ENCODE data around the gene CACNA2D3.

Gene CACNA2D3

DNA sequence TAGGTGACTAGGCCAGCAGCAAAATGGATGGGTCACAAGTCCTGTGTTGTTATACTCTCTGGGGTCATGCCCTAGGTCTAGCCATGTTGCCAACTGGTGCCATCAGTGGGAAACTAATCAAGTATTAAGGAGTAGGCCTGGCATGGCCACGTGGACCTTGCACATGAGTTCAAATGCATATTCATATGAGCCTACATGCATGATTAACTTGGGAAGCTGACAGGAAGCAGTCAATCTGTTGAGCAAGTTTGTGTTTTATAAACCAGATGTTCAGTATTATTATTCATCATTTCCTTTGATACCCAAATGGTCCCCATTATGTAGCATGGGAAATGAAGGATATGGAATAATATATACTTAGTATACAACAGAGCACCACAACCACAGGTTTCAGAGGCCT, 710.5 kb downstream of the CACNA2D3 start:
- DNase-seq, result no peak

DNA sequence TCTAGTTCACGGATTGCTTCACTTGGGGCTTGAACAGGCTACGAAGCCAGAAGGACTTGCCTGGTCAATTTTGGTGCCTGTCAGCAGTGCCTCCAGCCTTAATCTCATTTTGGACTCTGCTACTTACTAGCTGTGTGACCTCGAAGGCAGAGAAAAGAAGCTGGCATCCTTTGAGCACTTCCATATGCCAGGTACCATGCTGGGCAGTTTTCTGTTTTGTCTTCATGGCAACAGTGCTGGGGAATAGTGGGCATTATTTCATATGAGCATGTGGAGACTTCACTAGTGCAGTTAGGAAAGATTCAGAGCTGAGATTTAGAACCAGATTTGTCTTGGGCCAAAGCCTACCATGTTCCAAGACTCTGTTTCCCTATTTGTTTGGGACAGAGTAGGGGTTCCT, 713.3 kb downstream of the CACNA2D3 start:
- peak in 3 of 58 donors; percentile 8 to 21 (median 11) for DNase-seq

DNA sequence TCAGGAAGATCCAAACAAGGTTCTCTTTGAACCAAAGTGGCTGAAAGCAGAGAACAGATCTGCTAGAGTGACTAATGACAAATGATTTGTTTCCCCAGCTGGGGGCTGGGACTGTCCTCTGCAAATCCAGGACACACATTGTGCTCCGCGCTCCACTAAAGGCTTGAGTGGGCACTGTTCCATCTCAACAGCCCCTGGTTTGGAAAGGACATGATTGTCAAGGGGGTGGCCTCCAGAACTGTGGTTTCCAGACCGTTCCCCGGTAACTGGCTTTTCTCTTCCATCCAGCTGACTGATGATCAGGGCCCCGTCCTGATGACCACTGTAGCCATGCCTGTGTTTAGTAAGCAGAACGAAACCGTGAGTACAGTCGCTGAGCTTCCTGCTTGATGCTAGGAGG, 714.5 kb downstream of the CACNA2D3 start:
- peak in 33 of 58 donors; percentile 2 to 72 (median 22) for DNase-seq

- peak in 1 of 58 donors; percentile 8 for DNase-seq
Measured at GRCh38 chr3:54837964-54838363, 715.6 kb downstream of the CACNA2D3 start.

- DNase-seq, result no peak
Measured at GRCh38 chr3:54841471-54841870, 719.1 kb downstream of the CACNA2D3 start.

GRCh38 chr3:54843352-54843751, 721.0 kb downstream of the CACNA2D3 start:
- DNase-seq, result no peak

DNA sequence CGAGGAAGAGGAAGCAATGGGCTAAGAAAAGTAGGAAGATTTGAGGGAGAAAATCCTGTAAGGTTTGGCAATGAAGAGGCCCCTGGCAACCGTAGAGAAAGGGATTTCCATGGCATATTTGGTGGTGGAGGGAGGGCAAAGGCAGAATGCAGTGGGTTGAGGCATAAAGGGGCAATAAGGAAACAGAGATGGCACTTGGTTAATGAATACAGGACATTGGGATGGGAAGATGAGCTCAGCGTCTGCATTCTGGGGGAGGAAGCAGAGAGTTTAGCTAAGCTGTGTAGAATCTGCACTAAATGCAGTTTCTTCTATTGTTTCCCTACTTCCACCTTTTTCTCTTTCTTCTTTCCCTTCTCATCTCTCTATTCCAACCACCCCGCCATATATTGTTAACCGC, 721.9 kb downstream of the CACNA2D3 start:
- no peak for DNase-seq

GRCh38 chr3:54845011-54845410, 722.7 kb downstream of the CACNA2D3 start:
- DNase-seq, result no peak

DNA sequence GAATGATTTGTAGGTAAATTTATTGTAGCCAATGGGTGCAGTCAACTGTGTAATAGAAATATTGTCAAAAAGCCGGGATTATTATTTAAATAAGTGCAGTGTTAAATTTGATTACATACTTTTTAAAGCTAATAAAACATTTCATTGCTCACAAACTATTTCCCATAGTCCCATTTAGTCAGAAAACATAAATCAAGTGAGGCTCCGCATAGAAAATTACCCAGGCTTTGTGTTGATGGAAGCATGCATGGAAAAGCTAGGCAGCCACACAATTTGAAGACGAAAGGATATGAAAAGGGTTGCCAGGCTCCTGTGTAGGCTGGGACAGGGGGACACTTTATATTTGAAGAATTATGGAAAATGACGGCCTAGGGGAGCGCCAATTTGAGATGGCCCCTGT, 723.2 kb downstream of the CACNA2D3 start:
- no peak for DNase-seq

GRCh38 chr3:54846119-54846518, 723.8 kb downstream of the CACNA2D3 start:
- no peak for DNase-seq

DNA sequence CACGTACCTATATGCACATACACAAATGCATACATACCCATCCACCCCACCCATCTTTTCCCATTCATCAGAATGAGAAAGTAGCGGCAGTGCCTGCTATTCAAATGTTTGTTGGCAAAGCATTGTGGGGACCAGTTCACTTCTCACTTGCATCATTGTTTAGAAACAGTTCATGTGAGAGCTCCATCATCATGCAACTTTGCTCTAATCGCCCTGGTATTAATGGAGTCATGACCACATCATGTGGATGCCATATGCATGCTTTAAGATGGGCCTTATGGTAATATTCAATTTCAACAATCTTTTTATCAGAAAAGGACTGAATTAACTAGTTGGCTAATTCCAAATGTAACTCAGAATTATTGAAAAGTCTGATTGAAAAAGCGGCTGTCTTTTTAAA, 725.0 kb downstream of the CACNA2D3 start:
- DNase-seq, result no peak

DNA sequence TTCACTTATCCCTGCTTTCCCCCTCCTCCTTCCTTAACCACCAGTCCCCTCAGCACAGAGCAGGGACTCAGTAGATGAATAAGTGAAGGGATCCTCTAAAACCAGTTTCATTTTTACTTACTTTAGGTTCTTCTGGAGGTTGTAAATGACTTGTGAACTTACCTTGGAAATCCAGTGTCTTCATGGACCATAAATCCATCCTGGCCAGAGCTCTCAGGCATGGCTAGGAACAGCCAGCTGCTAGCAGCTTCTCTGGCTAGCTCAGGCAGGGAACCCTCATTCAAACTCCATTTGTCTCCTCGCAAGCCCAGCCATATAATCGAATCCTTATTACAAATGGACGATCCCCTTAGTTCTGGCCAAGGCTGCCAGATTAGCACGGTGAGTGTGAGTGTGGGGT, 727.0 kb downstream of the CACNA2D3 start:
- no peak for DNase-seq

GRCh38 chr3:54850484-54851018, 728.2 kb downstream of the CACNA2D3 start:
- peak in 1 of 58 donors; percentile 28 for DNase-seq

GRCh38 chr3:54853573-54854404, 731.4 kb downstream of the CACNA2D3 start:
- DNase-seq, result peak in 56 of 58 donors; percentile 27 to 90 (median 70)

DNA sequence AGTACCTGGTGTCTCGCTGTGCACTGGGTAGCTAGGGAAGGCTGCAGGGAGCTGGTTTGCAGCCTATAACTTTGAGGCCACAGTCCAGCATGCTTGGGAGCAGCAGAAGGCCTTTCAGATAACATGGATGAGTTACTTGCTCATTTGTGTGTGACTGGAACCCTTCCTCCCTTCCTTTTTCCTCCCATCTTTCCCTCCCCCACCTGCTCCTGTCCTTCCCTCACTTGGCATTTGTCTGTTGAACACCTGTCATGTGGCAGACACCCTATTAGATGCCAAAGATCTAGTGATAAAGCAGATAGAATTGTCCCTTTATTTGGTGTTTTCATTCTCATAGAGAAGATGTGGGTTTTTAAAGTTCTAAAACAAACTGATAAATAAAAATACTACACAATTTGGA, 733.9 kb downstream of the CACNA2D3 start:
- no peak for DNase-seq

- DNase-seq, result no peak
Measured at GRCh38 chr3:54857343-54857742, 735.0 kb downstream of the CACNA2D3 start.

DNA sequence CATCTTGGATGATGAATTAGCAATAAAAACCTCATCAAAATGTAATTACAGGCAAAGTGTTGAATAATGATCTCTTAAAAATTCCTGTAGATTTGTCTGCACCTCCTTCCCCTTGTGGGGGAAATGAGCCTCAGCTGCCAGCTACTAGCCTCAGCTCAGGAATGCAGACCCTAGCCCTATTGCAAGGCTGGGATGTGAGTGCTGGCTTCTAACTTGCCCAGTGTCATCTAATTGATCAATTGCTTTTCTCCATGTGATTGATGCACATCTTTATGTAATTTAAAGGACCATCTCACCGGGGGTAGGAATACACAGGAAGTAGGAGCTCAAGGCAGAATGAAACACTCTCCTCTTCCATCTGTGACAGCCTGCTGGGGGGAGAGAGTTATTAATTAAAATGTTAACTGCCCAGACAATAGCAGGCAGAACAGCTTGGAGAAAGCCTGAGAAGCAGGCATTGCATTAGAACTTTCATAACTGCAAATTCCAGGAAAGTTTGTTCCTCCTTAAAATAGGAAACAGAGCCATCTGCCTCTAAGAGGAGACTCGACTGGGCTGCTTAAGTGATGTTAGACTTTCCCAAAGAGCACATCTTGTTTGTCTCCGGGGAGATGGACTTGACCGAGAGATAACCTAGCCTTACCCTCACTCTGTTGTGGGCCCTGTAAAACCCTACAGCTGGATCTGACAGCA, 735.9 kb downstream of the CACNA2D3 start:
- DNase-seq, result no peak

GRCh38 chr3:54859184-54859583, 736.8 kb downstream of the CACNA2D3 start:
- no peak for DNase-seq

- DNase-seq, result no peak
Measured at GRCh38 chr3:54861248-54862067, 739.1 kb downstream of the CACNA2D3 start.

DNA sequence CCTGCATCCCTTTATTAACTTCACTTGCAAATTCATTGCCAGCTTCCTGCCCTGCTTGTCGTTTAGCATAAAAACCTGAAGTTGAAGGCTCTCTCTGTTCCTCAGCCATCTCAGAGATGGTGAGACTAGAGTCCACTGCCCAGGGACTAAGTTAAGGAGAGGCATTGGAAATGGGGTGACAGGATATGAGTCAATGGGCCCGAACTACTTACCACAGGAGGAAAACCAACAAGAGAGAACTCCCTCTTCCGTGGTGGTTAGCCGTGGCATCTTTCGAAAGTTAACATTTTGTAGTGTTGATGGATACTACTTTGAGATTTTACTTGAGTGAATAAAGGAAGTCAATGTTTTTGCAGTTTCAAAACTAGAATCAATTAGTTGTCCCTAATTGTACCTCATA, 740.2 kb downstream of the CACNA2D3 start:
- no peak for DNase-seq

DNA sequence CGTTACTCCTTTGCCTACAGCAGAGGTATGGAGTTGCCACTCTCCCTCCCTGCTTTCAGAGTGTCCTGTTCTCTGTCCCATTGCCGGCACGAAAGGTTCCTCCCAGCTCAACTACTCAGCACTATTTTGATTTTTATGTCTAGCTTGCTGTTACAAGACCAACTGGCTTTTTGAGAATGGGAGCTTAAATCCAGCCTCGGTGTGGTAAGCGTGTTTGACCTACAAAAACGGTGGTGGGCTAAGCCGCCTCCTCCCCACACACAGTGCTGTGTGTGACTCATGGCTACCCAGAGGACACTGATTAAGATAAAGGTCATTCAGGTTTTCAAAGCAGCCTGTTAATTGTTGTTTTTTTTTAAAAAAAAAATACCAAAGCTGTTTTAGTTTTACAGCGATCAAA, 741.0 kb downstream of the CACNA2D3 start:
- DNase-seq, result no peak

- DNase-seq, result no peak
Measured at GRCh38 chr3:54863786-54864185, 741.4 kb downstream of the CACNA2D3 start.
